SK-N-MC (cell line): ENCODE data around the gene ARMC9.
"Not testable (repeated sequence)": the region's sequence is repeated elsewhere in the genome, so short reads cannot be mapped to it uniquely, and the experiment has no call there.

ENCODE experiments used
- DNase-seq: peaks from one replicate; pipeline ENCODE4 v3.0.0-alpha.2; 2011; ENCODE audit warnings: low read depth, low spot score
- H3K27ac ChIP-seq: fragments of 200-600 bp; sonication (generic); 2 replicates; pipeline ENCODE4 v1.5.1; 2016; ENCODE audit warnings: mixed run types
- H3K36me3 ChIP-seq: fragments of 200-600 bp; sonication (generic); 2 replicates; pipeline ENCODE4 v1.6.1; 2017; ENCODE audit warnings: antibody characterized with exemption, low read length, mixed read lengths; ENCODE audit not compliant: insufficient read depth
- H3K4me3 ChIP-seq: fragments of 200-600 bp; sonication (generic); 2 replicates; pipeline ENCODE4 v1.5.1; 2016
- H3K9ac ChIP-seq: fragments of 200-600 bp; sonication (generic); 2 replicates; pipeline ENCODE4 v1.8.0; 2017; ENCODE audit warnings: mixed run types, mixed read lengths; ENCODE audit not compliant: insufficient read length
- H3K9me3 ChIP-seq: fragments of 200-600 bp; sonication (generic); 2 replicates; pipeline ENCODE4 v1.6.1; 2017; ENCODE audit warnings: low read depth, mild to moderate bottlenecking, antibody characterized with exemption, low read length, moderate library complexity, mixed read lengths
- EZH2 ChIP-seq: fragments of 200-600 bp; sonication (generic); IDR thresholded peaks from one replicate; pipeline ENCODE4 v1.6.1; 2017; ENCODE audit warnings: antibody characterized with exemption
- FOXP2 ChIP-seq: optimal IDR thresholded peaks from 2 replicates; pipeline ENCODE3; 2011; ENCODE audit warnings: mild to moderate bottlenecking, moderate library complexity; ENCODE audit not compliant: insufficient read depth; ENCODE audit errors: extremely low read length, control extremely low read depth
- POLR2AphosphoS5 ChIP-seq: IDR thresholded peaks from 2 replicates; pipeline ENCODE4 v1.6.1; 2012; ENCODE audit warnings: mild to moderate bottlenecking, low read depth, low read length, borderline replicate concordance

The ARMC9 gene

GRCh38 chr2:231341100-231341499, 142.7 kb downstream of the ARMC9 start:
- DNase-seq = no peak
- H3K4me3 ChIP-seq = no peak overlapping the region
- no peaks in the 10 kb centered on the region for H3K9me3 ChIP-seq
- H3K27ac ChIP-seq = no peak overlapping the region
- H3K9ac ChIP-seq = no peak overlapping the region
- H3K36me3 ChIP-seq = no peaks in the 10 kb centered on the region
- no peak for TF ChIP-seq FOXP2

GRCh38 chr2:231342061-231342711, 143.8 kb downstream of the ARMC9 start:
- H3K9me3 ChIP-seq = no peaks in the 10 kb centered on the region
- TF ChIP-seq EZH2 = no peak
- no peak for TF ChIP-seq POLR2AphosphoS5
- no peak for TF ChIP-seq FOXP2
- no peaks in the 10 kb centered on the region for H3K36me3 ChIP-seq
- H3K27ac ChIP-seq = no peak overlapping the region
- no peak for DNase-seq
- H3K9ac ChIP-seq = no peak overlapping the region
- no peak overlapping the region for H3K4me3 ChIP-seq

GRCh38 chr2:231343006-231343710, 144.7 kb downstream of the ARMC9 start:
- TF ChIP-seq EZH2 (no peak), POLR2AphosphoS5 (no peak), FOXP2 (no peak)
- Histone ChIP-seq H3K9me3 (no peaks in the 10 kb centered on the region), H3K36me3 (no peaks in the 10 kb centered on the region), H3K9ac (no peak overlapping the region), H3K27ac (no peak overlapping the region), H3K4me3 (no peak overlapping the region)
- no peak for DNase-seq

GRCh38 chr2:231343988-231344387, 145.6 kb downstream of the ARMC9 start:
- H3K27ac ChIP-seq = no peak overlapping the region
- no peak overlapping the region for H3K4me3 ChIP-seq
- no peaks in the 10 kb centered on the region for H3K36me3 ChIP-seq
- H3K9me3 ChIP-seq = no peaks in the 10 kb centered on the region
- TF ChIP-seq POLR2AphosphoS5 (no peak), EZH2 (no peak), FOXP2 (no peak)
- H3K9ac ChIP-seq = no peak overlapping the region
- no peak for DNase-seq

- no peaks in the 10 kb centered on the region for H3K9me3 ChIP-seq
- no peak overlapping the region for H3K27ac ChIP-seq
- TF ChIP-seq EZH2 (no peak), POLR2AphosphoS5 (no peak), FOXP2 (no peak)
- no peaks in the 10 kb centered on the region for H3K36me3 ChIP-seq
- H3K9ac ChIP-seq = no peak overlapping the region
- no peak for DNase-seq
- H3K4me3 ChIP-seq = no peak overlapping the region
Measured at GRCh38 chr2:231344851-231345250, 146.4 kb downstream of the ARMC9 start.

- Histone ChIP-seq H3K27ac (no peak overlapping the region), H3K36me3 (no peaks in the 10 kb centered on the region), H3K9ac (no peak overlapping the region), H3K9me3 (no peaks in the 10 kb centered on the region), H3K4me3 (no peak overlapping the region)
- TF ChIP-seq FOXP2 (no peak), POLR2AphosphoS5 (no peak), EZH2 (no peak)
- no peak for DNase-seq
Measured at GRCh38 chr2:231347081-231347480, 148.7 kb downstream of the ARMC9 start.

GRCh38 chr2:231347638-231348037, 149.2 kb downstream of the ARMC9 start:
- Histone ChIP-seq H3K27ac (no peak overlapping the region), H3K9ac (no peak overlapping the region), H3K4me3 (no peak overlapping the region), H3K9me3 (no peaks in the 10 kb centered on the region), H3K36me3 (no peaks in the 10 kb centered on the region)
- no peak for DNase-seq
- TF ChIP-seq EZH2 (no peak), FOXP2 (no peak), POLR2AphosphoS5 (no peak)

- DNase-seq = no peak
- no peaks in the 10 kb centered on the region for H3K9me3 ChIP-seq
- no peak overlapping the region for H3K4me3 ChIP-seq
- H3K36me3 ChIP-seq = no peaks in the 10 kb centered on the region
- no peak overlapping the region for H3K27ac ChIP-seq
- TF ChIP-seq POLR2AphosphoS5 = no peak
- no peak for TF ChIP-seq EZH2
- no peak for TF ChIP-seq FOXP2
- H3K9ac ChIP-seq = no peak overlapping the region
Measured at GRCh38 chr2:231348173-231348572, 149.7 kb downstream of the ARMC9 start.

GRCh38 chr2:231348704-231349373, 150.4 kb downstream of the ARMC9 start:
- H3K4me3 ChIP-seq = no peak overlapping the region
- no peak for DNase-seq
- TF ChIP-seq EZH2 = no peak
- no peak for TF ChIP-seq FOXP2
- no peak for TF ChIP-seq POLR2AphosphoS5
- H3K9me3 ChIP-seq = no peaks in the 10 kb centered on the region
- no peaks in the 10 kb centered on the region for H3K36me3 ChIP-seq
- no peak overlapping the region for H3K9ac ChIP-seq
- H3K27ac ChIP-seq = no peak overlapping the region

GRCh38 chr2:231349374-231349735, 150.9 kb downstream of the ARMC9 start:
- H3K9ac ChIP-seq, DNase-seq, H3K36me3 ChIP-seq, H3K27ac ChIP-seq, H3K4me3 ChIP-seq, H3K9me3 ChIP-seq: not testable (repeated sequence)
